ENCODE results near the gene ITGB7. TPM values are rescaled to one million over a fixed set of nuclear protein-coding genes. Genes with fewer than 3 reads are reported as not detected.
A peak's percentile ranks its signal among the peaks of the same experiment; 100 is the strongest.

The ITGB7 gene
- total RNA-seq, 1 experiment from 2014 or later: 1.1 TPM

DNA sequence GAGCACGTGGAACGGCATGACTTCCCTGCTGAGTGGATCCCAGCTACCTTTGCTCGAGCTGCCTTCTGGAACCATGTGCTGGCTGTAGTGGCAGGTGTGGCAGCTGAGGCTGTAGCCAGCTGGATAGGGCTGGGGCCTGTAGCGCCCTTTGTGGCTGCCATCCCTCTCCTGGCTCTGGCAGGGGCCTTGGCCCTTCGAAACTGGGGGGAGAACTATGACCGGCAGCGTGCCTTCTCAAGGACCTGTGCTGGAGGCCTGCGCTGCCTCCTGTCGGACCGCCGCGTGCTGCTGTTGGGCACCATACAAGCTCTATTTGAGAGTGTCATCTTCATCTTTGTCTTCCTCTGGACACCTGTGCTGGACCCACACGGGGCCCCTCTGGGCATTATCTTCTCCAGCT, 46.2 kb upstream of the ITGB7 start:
- H3K27me3 ChIP-seq (replicated peaks; ENCODE audit: control insufficient read depth, insufficient read depth, low read length): no peaks in the 10 kb centered on the region
- Mint-ChIP-seq H3K9me3 (ENCODE audit: unreplicated experiment) (no peaks in the 10 kb centered on the region), H3K27ac (ENCODE audit: unreplicated experiment) (peak overlapping the region; percentile 84), H3K27me3 (ENCODE audit: insufficient read depth, unreplicated experiment) (no peaks in the 10 kb centered on the region), H3K4me3 (ENCODE audit: unreplicated experiment) (peak overlapping the region; percentile 93), H3K36me3 (ENCODE audit: insufficient read depth, unreplicated experiment) (no peaks in the 10 kb centered on the region), H3K4me1 (ENCODE audit: low read depth, unreplicated experiment) (peaks cover 22% of the 10 kb centered on the region)
- CTCF ChIA-PET: interaction anchor here (0.5 to 2.4 kb wide), 2 partner anchors 41 to 1115 kb away, joined by 5 to 16 read pairs; no protein-coding TSS in a partner anchor
- peaks cover 18% of the 10 kb centered on the region for H3K4me1 ChIP-seq
- no peak for TF ChIP-seq CTCF (IDR thresholded peaks at IDR 0.05; ENCODE audit: insufficient read depth in 1 of 2, low read depth in 1 of 2, low read length in 1 of 2, severe bottlenecking in 1 of 2, unreplicated experiment in 1 of 2)
- no TSS peak for BruUV-seq (replicated peaks)
- POLR2A ChIA-PET: no interaction called here
- peaks cover 2% of the 10 kb centered on the region; the same call in 1 of the 2 replicates for H3K36me3 ChIP-seq (ENCODE audit: control insufficient read depth, insufficient read depth, low read length)
- intact Hi-C loops (cut with micrococcal nuclease; ENCODE audit: unreplicated experiment): no loop called here
- H3K9me3 ChIP-seq: no peaks in the 10 kb centered on the region
- H3K4me3 ChIP-seq (ENCODE audit: low read depth, low read length): no peak overlapping the region; the same call in 1 of the 2 replicates
- DNase-seq: no peak

DNA sequence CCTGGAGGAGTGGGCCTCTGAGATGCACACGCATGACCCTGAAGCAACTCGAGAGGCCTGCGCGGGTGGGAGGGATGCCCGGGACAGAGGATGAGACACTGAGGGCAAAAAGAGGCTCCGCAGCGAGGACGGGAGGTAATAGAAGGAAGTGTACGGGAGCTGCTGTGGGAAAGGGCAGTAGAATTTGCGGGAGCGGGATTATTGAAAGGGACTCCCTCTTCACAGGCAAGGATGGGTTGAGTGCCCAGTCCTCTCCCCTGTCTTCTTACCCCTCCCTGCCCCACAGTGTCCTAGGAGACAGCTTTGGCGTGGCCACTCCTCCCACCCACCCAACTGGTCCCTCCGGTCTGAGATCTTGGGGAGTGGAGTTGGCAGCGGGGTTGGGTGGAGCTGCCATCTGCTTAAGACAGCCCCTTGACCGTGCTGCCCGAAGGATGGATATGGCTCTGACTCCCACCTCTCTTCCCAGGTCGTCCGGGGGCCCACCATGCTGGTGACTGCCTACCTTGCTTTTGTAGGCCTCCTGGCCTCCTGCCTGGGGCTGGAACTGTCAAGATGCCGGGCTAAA, 45.4 kb upstream of the ITGB7 start:
- BruUV-seq (replicated peaks): no TSS peak
- Mint-ChIP-seq H3K27me3 (ENCODE audit: insufficient read depth, unreplicated experiment) (no peaks in the 10 kb centered on the region), H3K9me3 (ENCODE audit: unreplicated experiment) (no peaks in the 10 kb centered on the region), H3K4me3 (ENCODE audit: unreplicated experiment) (peak overlapping the region; percentile 93), H3K36me3 (ENCODE audit: insufficient read depth, unreplicated experiment) (no peaks in the 10 kb centered on the region), H3K4me1 (ENCODE audit: low read depth, unreplicated experiment) (peaks cover 22% of the 10 kb centered on the region), H3K27ac (ENCODE audit: unreplicated experiment) (peak overlapping the region; percentile 84)
- intact Hi-C loops (cut with micrococcal nuclease; ENCODE audit: unreplicated experiment): no loop called here
- H3K27me3 ChIP-seq (replicated peaks; ENCODE audit: control insufficient read depth, insufficient read depth, low read length): no peaks in the 10 kb centered on the region
- peaks cover 18% of the 10 kb centered on the region for H3K4me1 ChIP-seq
- TF ChIP-seq CTCF (IDR thresholded peaks at IDR 0.05; ENCODE audit: insufficient read depth in 1 of 2, low read depth in 1 of 2, low read length in 1 of 2, severe bottlenecking in 1 of 2, unreplicated experiment in 1 of 2): no peak
- no peaks in the 10 kb centered on the region for H3K9me3 ChIP-seq
- ChIA-PET CTCF (interaction anchor here (1.1 to 2.4 kb wide), 2 partner anchors 34 to 40 kb away, joined by 3 to 16 read pairs; no protein-coding TSS in a partner anchor), POLR2A (interaction anchor here (1.0 kb wide), 1 partner anchor 43 kb away, joined by 3 read pairs; the partner anchor contains the start of gene PFDN5)
- peaks cover 2% of the 10 kb centered on the region; the same call in 1 of the 2 replicates for H3K36me3 ChIP-seq (ENCODE audit: control insufficient read depth, insufficient read depth, low read length)
- H3K4me3 ChIP-seq (ENCODE audit: low read depth, low read length): peak overlapping the region; percentile 81
- peak; percentile 45 to 56 for DNase-seq

DNA sequence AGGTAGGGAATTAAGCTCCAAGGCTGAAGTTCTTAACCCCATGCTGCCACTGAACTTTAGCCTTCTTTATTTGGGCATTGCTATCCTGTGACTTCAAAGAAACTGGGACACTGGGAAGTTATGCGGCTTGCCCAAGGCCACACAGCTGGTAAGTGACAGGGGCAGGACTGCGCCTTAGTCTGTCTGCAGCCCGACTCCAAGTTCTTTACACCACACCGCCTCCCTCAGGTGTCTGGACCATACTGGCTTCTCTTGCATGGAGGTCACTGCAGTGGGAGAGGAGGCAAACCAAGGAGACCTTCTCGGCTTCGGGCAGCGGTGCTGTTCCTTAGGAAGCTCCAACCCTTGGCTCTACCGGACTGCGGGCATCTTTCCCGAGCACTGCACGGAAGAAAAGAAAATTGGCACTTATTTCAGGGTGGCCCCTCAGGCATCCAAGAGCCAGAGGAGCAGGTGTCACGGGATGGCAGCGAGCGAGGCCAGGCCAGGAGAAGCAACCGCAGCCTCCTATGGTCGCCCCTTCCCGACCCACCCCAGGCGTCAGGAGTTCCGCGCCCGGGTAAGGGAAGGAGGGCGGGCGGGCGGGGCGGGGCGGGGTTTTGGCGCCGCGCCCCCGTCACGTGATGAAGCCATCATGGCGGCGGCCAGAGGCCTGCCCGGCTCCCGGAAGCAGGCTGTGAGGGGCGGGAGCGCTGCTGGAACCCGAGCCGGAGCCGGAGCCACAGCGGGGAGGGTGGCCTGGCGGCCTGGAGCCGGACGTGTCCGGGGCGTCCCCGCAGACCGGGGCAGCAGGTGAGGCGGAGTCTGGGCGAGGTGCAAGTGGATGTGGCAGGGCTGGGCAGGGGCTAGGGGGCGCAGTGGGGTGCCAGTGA, 44.7 kb upstream of the ITGB7 start:
- Histone ChIP-seq H3K27me3 (replicated peaks; ENCODE audit: control insufficient read depth, insufficient read depth, low read length) (no peaks in the 10 kb centered on the region), H3K4me1 (peaks cover 18% of the 10 kb centered on the region), H3K36me3 (ENCODE audit: control insufficient read depth, insufficient read depth, low read length) (peaks cover 2% of the 10 kb centered on the region; the same call in 1 of the 2 replicates), H3K9me3 (no peaks in the 10 kb centered on the region), H3K4me3 (ENCODE audit: low read depth, low read length) (peak overlapping the region; percentile 81)
- intact Hi-C loops (cut with micrococcal nuclease; ENCODE audit: unreplicated experiment): loop anchor here (1.0 to 2.0 kb wide), 3 partner anchors 31 to 43 kb away; partner anchors contain the start of gene PFDN5
- CTCF ChIA-PET: interaction anchor here (0.6 to 2.4 kb wide), 11 partner anchors 9 to 170 kb away, joined by 3 to 17 read pairs (median 4); partner anchors contain the start of genes AAAS and PFDN5
- TSS peak; percentile 89 for BruUV-seq (replicated peaks)
- Mint-ChIP-seq H3K27ac (ENCODE audit: unreplicated experiment) (peak overlapping the region; percentile 84), H3K27me3 (ENCODE audit: insufficient read depth, unreplicated experiment) (no peaks in the 10 kb centered on the region), H3K36me3 (ENCODE audit: insufficient read depth, unreplicated experiment) (no peaks in the 10 kb centered on the region), H3K4me3 (ENCODE audit: unreplicated experiment) (peak overlapping the region; percentile 93), H3K4me1 (ENCODE audit: low read depth, unreplicated experiment) (peaks cover 22% of the 10 kb centered on the region), H3K9me3 (ENCODE audit: unreplicated experiment) (no peaks in the 10 kb centered on the region)
- POLR2A ChIA-PET: interaction anchor here (0.6 to 1.0 kb wide), 5 partner anchors 31 to 783 kb away, joined by 3 to 4 read pairs (median 3); partner anchors contain the start of gene PFDN5
- peak; percentile 82 to 85 for DNase-seq
- TF ChIP-seq CTCF (IDR thresholded peaks at IDR 0.05; ENCODE audit: insufficient read depth in 1 of 2, low read depth in 1 of 2, low read length in 1 of 2, severe bottlenecking in 1 of 2, unreplicated experiment in 1 of 2): peak in 1 of 2 experiments; percentile 60

Measured in Caco-2 (cell line).